ENCODE results near the gene GLYATL3. TPM values are rescaled to one million over a fixed set of nuclear protein-coding genes. Genes with fewer than 3 reads are reported as not detected.

The GLYATL3 gene
- total RNA-seq, 1 donor, result not detected

DNA sequence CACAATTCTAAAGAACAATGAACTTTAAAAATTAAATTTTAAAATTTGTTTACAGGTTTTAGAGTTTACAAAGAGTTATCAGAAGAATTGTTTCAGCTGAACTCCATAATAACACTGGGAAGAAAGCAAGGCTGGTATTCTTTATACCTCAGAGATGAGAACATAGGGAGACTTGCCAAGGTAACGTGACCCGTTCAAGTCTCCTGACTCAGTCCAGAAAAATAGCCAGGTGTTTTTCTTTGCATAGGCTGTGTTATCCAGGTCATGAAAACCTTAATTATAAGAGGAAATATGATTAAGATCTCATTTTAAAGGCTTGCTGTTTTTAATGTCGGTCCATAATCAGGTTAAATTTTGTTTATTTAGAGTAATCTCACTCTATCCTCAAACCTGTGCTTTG is 42.2 kb downstream of the GLYATL3 start:
- no peak overlapping the region for H3K4me3 ChIP-seq (ENCODE audit: low read depth, low read length)
- no peak for DNase-seq (ENCODE audit: low read depth)
- TF ChIP-seq, protein P1, sequence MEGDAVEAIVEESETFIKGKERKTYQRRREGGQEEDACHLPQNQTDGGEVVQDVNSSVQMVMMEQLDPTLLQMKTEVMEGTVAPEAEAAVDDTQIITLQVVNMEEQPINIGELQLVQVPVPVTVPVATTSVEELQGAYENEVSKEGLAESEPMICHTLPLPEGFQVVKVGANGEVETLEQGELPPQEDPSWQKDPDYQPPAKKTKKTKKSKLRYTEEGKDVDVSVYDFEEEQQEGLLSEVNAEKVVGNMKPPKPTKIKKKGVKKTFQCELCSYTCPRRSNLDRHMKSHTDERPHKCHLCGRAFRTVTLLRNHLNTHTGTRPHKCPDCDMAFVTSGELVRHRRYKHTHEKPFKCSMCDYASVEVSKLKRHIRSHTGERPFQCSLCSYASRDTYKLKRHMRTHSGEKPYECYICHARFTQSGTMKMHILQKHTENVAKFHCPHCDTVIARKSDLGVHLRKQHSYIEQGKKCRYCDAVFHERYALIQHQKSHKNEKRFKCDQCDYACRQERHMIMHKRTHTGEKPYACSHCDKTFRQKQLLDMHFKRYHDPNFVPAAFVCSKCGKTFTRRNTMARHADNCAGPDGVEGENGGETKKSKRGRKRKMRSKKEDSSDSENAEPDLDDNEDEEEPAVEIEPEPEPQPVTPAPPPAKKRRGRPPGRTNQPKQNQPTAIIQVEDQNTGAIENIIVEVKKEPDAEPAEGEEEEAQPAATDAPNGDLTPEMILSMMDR (IDR thresholded peaks at IDR 0.05; ENCODE audit: insufficient read depth, low read depth, low read length), result no peak

DNA sequence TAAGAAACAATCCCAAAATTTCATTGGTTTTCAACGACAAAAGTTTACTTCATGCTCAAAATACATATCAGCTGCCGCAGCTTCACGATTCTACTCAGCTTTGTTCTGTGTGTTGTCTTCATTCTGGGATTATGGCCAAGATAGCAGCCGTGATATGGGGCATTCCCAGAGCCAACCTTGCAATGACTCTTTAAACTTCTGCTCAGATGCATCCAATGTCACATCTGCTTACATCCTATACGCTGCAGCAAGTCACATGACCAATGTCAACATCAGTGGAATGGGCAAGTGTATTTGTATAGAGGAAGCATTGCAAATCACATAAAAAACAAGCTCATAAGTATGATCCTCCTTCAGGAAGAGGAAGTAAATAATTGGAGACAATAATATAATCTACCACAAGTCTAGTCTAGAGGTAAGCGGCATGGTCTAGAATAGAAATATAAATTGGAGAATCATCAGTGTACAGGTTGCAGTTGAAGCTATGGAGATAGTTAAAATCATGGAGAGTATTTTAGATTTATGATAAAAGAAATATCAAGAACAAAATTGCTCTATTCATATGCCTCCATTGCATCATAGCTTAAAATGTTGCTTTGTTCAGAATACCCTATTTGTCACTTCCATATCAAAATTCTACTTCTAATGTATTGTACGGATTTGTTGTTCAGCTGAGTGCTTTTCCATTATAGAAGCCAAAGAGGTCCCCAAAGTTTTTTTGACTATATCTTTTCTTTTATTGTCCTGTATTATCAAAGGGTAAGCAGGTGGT is 43.5 kb downstream of the GLYATL3 start:
- no peak for DNase-seq (ENCODE audit: low read depth)
- H3K4me3 ChIP-seq (ENCODE audit: low read depth, low read length), result no peak overlapping the region
- TF ChIP-seq, protein P1 (IDR thresholded peaks at IDR 0.05; ENCODE audit: insufficient read depth, low read depth, low read length), result no peak

DNA sequence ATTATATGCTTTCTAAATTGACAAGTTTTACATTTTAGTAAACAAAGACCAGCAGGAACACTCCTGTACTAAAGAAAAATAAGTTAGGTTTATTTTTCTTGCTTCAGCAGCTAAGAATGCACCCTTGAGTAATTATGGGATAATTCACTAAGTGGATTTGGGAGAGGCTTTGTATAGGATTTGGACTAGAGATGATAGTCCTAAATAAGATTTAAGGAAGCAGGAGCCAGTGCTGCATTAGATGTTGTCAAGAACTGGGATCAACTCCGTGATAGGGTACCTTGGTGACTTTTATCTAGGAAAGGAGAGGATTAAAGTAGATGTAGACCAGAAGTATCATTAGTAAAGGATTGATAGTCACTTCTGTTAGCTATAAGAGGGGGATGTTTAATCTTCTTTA is 46.6 kb downstream of the GLYATL3 start:
- DNase-seq (ENCODE audit: low read depth), result no peak
- TF ChIP-seq, protein P1 (IDR thresholded peaks at IDR 0.05; ENCODE audit: insufficient read depth, low read depth, low read length), result no peak
- H3K4me3 ChIP-seq (ENCODE audit: low read depth, low read length), result no peak overlapping the region

DNA sequence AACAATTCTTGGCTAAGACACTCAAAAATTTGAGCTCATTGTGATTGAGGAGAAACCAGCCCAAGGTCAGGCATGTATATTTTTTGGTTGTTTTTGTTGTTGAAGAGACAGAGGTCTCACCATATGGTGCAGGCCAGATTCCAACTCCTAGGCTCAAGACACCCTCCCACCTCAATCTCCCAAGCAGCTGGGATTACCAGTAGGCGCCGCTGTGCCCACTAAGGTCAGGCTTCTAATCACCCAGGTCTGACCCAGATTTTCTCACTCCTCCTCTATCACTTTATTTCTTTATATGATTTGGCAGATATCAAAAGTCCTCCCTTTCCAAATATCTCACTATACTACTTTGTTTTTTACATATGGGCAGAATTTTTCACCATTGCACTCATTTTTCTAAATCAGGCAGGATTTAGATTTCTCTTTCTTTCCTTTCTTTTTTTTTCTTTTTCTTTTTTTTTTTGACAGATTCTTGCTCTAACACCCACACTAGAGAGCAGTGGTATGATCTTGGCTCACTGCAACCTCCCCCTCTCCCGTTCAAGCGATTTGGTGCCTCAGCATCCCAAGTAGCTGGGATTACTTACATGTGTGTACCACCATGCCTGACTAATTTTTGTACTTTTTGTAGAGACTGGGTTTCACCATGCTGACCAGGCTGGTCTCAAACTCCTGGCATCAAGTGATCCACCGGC is 49.0 kb downstream of the GLYATL3 start:
- H3K4me3 ChIP-seq (ENCODE audit: low read depth, low read length), result no peak overlapping the region
- TF ChIP-seq, protein P1 (IDR thresholded peaks at IDR 0.05; ENCODE audit: insufficient read depth, low read depth, low read length), result peak; percentile 9
- DNase-seq (ENCODE audit: low read depth), result no peak

DNA sequence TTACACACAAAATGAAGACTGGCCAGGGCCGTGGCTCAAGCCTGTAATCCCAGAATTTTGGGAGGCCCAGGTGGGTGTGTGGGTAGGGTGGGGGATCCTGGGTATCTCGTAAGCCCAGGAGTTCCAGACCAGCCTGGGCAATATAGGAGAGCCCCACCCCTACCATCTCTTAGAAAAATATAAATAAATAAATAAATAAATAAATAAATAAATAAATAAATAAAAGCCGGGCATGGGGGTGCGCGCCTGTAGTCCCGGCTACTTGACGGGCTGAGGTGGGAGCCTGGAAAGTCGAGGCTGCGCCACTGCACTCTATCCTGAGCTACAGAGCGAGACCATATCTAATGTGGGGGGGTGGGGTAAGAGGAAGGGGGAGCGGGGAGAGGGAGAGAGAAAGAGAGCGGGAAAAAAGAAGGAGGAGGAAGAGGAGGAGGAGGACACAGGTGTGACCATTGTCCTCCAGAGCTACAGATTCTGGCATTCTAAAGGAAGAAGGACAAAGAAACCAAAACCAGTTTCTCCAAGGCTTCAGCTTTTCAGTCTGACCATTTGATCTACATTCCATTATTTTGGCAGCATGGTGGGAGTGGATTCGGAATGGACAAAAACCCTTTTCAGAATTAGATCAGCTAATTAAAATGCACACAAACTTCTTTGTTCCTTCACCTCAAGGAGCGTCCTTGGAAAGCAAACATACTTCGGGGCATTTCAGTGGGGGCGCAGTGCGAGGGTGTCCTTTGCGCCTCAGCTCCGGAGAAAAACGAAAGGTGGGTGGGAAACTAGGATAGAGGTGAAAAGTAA is 50.2 kb downstream of the GLYATL3 start:
- TF ChIP-seq, protein P1 (IDR thresholded peaks at IDR 0.05; ENCODE audit: insufficient read depth, low read depth, low read length), result no peak
- DNase-seq (ENCODE audit: low read depth), result no peak
- peak overlapping the region; percentile 64 for H3K4me3 ChIP-seq (ENCODE audit: low read depth, low read length)

DNA sequence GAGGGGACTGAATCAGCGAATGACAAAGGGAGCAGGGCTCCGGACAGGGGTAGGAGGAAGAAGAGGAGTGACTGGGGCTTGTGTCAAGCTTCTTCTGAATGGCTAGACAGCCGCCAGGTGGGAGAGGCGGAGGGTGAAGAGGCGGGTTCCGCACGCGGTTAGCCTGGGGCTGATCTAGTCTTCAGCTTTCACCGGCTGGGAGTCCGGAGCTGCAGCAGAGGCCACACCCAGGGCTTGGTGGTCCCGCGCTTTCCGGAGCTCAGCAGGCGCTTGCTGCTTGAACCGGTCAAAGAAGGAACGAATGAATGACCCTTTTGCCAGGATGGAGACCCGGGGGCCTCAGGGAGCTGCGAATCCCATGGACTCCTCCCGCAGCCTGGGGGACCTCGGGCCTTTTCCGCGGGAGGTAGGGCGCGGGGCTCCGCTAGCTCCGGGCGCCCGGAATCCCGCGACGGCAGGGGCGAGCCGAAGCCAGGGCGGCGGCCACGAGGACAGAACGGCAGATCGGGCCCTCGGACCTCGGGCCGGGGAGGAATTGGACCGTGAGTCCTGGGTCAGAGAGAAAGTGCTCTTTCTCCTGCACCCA is 50.9 kb downstream of the GLYATL3 start, which contains the start of gene C6orf141:
TSS of gene C6orf141 (plus strand) at position 177 of the 586 bp plus-strand sequence. CDS start at position 302, 125 bp downstream.
- no peak for DNase-seq (ENCODE audit: low read depth)
- peak within 1 kb of the TSS; percentile 64 for H3K4me3 ChIP-seq (ENCODE audit: low read depth, low read length)
- TF ChIP-seq, protein P1 (IDR thresholded peaks at IDR 0.05; ENCODE audit: insufficient read depth, low read depth, low read length), result no peak

Data from fibroblast of villous mesenchyme (primary cell).